Lower lobe of right lung (tissue), 2 donors: ENCODE data around the gene PSMD4. TPM values are rescaled to one million over a fixed set of nuclear protein-coding genes. Genes with fewer than 3 reads are reported as not detected.
"Not testable (repeated sequence)": the region's sequence is repeated elsewhere in the genome, so short reads cannot be mapped to it uniquely, and the experiment has no call there.

Source experiments
- ATAC-seq, 2 donors: fragments of 200-7000 bp; cut with Tn5 transposase; one replicate each; pipeline ENCODE4 v1.9.1; 2020 to 2022; ENCODE audit warnings: mild to moderate bottlenecking in 2 of 2, moderate library complexity in 2 of 2
- DNase-seq: peaks from one replicate; pipeline ENCODE4 v3.0.0-alpha.2; 2020
- H3K27ac ChIP-seq: fragments of 200-600 bp; one replicate; pipeline ENCODE4 v1.8.0; 2022
- H3K27me3 ChIP-seq: fragments of 200-600 bp; one replicate; pipeline ENCODE4 v1.8.0; 2022; ENCODE audit warnings: low read depth
- H3K36me3 ChIP-seq: fragments of 200-600 bp; one replicate; pipeline ENCODE4 v1.8.0; 2022; ENCODE audit warnings: mild to moderate bottlenecking
- H3K4me1 ChIP-seq: fragments of 200-600 bp; one replicate; pipeline ENCODE4 v1.8.0; 2022
- H3K4me3 ChIP-seq: fragments of 200-600 bp; one replicate; pipeline ENCODE4 v1.8.0; 2022; ENCODE audit warnings: mild to moderate bottlenecking
- H3K9me3 ChIP-seq: fragments of 200-600 bp; one replicate; pipeline ENCODE4 v1.8.0; 2022
- CTCF ChIP-seq: fragments of 200-600 bp; IDR thresholded peaks from one replicate; pipeline ENCODE4 v1.8.0; 2022; ENCODE audit warnings: antibody characterized with exemption, mild to moderate bottlenecking
- intact Hi-C: fragments of 100-400 bp; cut with DNase I; formaldehyde crosslinking; loops from one replicate; pipeline ENCODE4 v1.11.0; 2022
- long read RNA-seq: library from polyadenylated mRNA; unstranded; transcript quantifications from one replicate; pipeline ENCODE4 v2.0.0, GENCODE V29; 2021
- total RNA-seq: library from RNA; stranded (reverse); fragmentation: NEBNext Ultra II Directional; extraction: Animal tissue kit (Norgen Biotek cat#: 25700); gene quantifications from one replicate; pipeline ENCODE4 v1.2.1, GENCODE V29; 2021
- donor health status: DM: no; HTN: yes; CAD: no; lungs with severe emphysema.

Gene PSMD4
- total RNA-seq, result 106 TPM
- long read RNA-seq, transcript PSMD4-201 (10 exons, 1,333 nt), result minor isoform, 7 of 195 reads
- long read RNA-seq, transcript PSMD4-202 (10 exons, 1,350 nt), result major isoform, 160 of 195 reads
- long read RNA-seq, partial matches to known transcripts, result 8 of 195 reads
- long read RNA-seq, other reads (novel, unspliced or antisense), result 20 of 195 reads

DNA sequence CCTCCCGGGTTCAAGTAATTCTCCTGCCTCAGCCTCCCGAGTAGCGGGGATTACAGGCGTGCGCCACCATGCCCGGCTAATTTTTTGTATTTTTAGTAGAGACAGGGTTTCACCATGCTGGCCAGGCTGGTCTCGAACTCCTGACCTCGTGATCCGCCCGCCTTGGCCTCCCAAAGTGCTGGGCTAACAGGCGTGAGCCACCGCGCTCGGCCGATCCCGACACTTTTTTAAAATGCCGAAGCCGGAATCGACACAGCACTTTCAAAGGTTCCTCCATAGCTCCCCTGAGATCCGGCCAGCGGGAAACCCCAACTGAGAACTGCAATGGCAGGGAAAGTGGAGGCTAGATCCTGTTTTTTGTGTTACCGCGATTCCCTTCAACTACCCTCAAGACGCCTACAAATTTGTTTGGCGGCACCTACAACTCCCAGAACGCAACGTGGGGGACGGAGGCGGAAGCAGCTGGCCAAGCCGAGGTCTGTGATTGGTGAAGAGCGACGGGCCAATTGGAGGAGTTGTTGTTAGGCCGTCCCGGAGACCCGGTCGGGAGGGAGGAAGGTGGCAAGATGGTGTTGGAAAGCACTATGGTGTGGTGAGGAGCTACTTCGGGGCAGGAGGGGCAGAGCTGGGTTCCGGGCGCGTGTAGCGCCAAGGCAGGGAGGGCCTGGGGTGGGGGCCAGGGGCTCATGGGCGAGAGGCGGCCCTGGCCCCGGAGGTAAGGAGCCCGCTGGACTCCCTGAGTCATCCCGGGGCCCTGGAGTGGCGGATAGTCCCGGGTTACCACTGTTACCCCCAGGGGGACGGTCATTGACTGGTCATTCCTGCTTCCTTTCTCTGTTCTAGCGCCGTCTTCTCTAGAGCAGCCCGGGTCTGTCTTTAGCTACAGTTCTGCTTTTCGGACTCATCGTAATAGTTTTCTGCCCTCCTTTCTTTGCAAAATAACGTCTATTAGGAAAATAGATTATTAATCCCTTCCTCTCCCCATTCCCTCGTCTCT lies at the start of gene PSMD4:
Gene PSMD4 (plus strand): TSS at position 518 of the 997 bp plus-strand sequence. CDS start 49 bp downstream, at position 567.
- TF ChIP-seq CTCF, result no peak
- intact Hi-C loops, result no loop called here
- Histone ChIP-seq H3K4me3 (peak within 1 kb of the TSS; percentile 89), H3K36me3 (peaks cover 7% of the 10 kb centered on the region), H3K4me1 (peaks cover 10% of the 10 kb centered on the region), H3K27me3 (no peaks in the 10 kb centered on the region), H3K9me3 (no peaks in the 10 kb centered on the region), H3K27ac (peak within 1 kb of the TSS; percentile 84)
- DNase-seq (peak; percentile 95), ATAC-seq (peak; percentile 99)

- H3K27me3 ChIP-seq, H3K9me3 ChIP-seq, intact Hi-C loops, ATAC-seq, H3K4me3 ChIP-seq, H3K27ac ChIP-seq, DNase-seq: not testable (repeated sequence)
- Histone ChIP-seq H3K36me3 (peaks cover 66% of the 10 kb centered on the region), H3K4me1 (peaks cover 20% of the 10 kb centered on the region)
Observed at GRCh38 chr1:151205381-151205965, 49.1 kb upstream of the PSMD4 start.

- Histone ChIP-seq H3K27ac (no peak overlapping the region), H3K4me3 (no peak overlapping the region), H3K9me3 (no peaks in the 10 kb centered on the region), H3K36me3 (peaks cover 60% of the 10 kb centered on the region), H3K4me1 (no peaks in the 10 kb centered on the region), H3K27me3 (no peaks in the 10 kb centered on the region)
- DNase-seq (no peak), ATAC-seq (no peak)
- intact Hi-C loops, result no loop called here
- no peak for TF ChIP-seq CTCF
Observed at GRCh38 chr1:151210830-151211229, 43.7 kb upstream of the PSMD4 start.

GRCh38 chr1:151211972-151212705 lies 42.4 kb upstream of the PSMD4 start:
- DNase-seq (no peak), ATAC-seq (no peak)
- TF ChIP-seq CTCF, result no peak
- no peak overlapping the region for H3K4me3 ChIP-seq
- intact Hi-C loops, result no loop called here
- peaks cover 48% of the 10 kb centered on the region for H3K36me3 ChIP-seq
- H3K4me1 ChIP-seq, result no peaks in the 10 kb centered on the region
- H3K27me3 ChIP-seq, result no peaks in the 10 kb centered on the region
- H3K9me3 ChIP-seq, result no peaks in the 10 kb centered on the region
- no peak overlapping the region for H3K27ac ChIP-seq

DNA sequence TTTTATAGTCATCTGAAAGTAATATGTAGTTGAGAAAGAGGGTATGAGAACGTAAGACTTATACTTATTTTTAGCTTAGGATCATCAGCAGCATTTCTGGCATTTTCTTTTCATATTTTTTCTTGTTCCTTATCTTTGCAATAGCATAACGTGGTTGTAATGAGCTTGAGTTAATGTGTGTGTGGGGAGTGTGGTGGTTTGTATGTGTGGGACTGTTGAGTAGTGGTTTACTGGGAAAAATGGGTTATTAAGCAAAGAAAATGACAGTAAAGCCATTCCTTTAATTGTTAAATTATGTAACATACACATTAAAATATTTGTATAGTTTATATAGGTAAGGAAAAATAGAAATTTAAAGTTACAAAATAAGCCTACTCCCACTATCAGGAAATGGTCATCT lies 41.0 kb upstream of the PSMD4 start:
- Histone ChIP-seq H3K27me3 (no peaks in the 10 kb centered on the region), H3K36me3 (peaks cover 34% of the 10 kb centered on the region), H3K4me1 (no peaks in the 10 kb centered on the region), H3K4me3 (no peak overlapping the region), H3K9me3 (no peaks in the 10 kb centered on the region), H3K27ac (no peak overlapping the region)
- intact Hi-C loops, result no loop called here
- ATAC-seq, result no peak
- no peak for DNase-seq
- TF ChIP-seq CTCF, result no peak
